H1 (cell line): ENCODE measurements around the gene FARS2. TPM values are rescaled to one million over a fixed set of nuclear protein-coding genes. Genes with fewer than 3 reads are reported as not detected.

ENCODE experiments used
- CTCF ChIA-PET: fragments of 300-600 bp; sonication (Branson Sonifier 250); formaldehyde crosslinking; loops from one replicate; lab custom pipeline; 2021; ENCODE audit not compliant: partially characterized antibody; lab: Charles Lee
- POLR2A ChIA-PET: fragments of 300-600 bp; sonication (Branson Sonifier 250); formaldehyde crosslinking; loops from one replicate; lab custom pipeline; 2021; ENCODE audit warnings: inconsistent platforms; ENCODE audit not compliant: partially characterized antibody; lab: Charles Lee
- DNase-seq, 2 experiments: peaks; one replicate each; pipeline versions ENCODE4 v3.0.0 to v3.0.0-alpha.2; 2010 to 2022; ENCODE audit warnings: low spot score in 2 of 2, low read depth in 1 of 2, mixed read lengths in 1 of 2
- FAIRE-seq: peaks from 2 replicates; lab custom pipeline; 2011; peaks lifted over from hg19 to GRCh38; lab: Jason Lieb, UNC
- H2AFZ ChIP-seq: 2 replicates; pipeline ENCODE4 v1.8.1; 2012; ENCODE audit warnings: low read length, inconsistent platforms
- H2AK5ac ChIP-seq: 2 replicates; pipeline ENCODE4 v1.6.1; 2013; ENCODE audit warnings: low read depth, low read length
- H2BK120ac ChIP-seq: replicated peaks from 2 replicates; pipeline ENCODE3; 2013; ENCODE audit warnings: low read depth, low read length, inconsistent platforms
- H2BK12ac ChIP-seq: 2 replicates; pipeline ENCODE4 v1.6.1; 2013; ENCODE audit warnings: low read depth, low read length
- H2BK15ac ChIP-seq: 2 replicates; pipeline ENCODE4 v1.6.1; 2013; ENCODE audit warnings: low read length
- H2BK20ac ChIP-seq: 2 replicates; pipeline ENCODE4 v1.6.1; 2013; ENCODE audit warnings: low read length
- H2BK5ac ChIP-seq: 2 replicates; pipeline ENCODE4 v1.6.1; 2013; ENCODE audit warnings: low read depth, low read length
- H3K14ac ChIP-seq: 2 replicates; pipeline ENCODE4 v1.6.1; 2013; ENCODE audit warnings: inconsistent platforms; ENCODE audit not compliant: insufficient read length
- H3K18ac ChIP-seq: 2 replicates; pipeline ENCODE4 v1.6.1; 2013; ENCODE audit warnings: low read length; ENCODE audit errors: extremely low read depth
- H3K23ac ChIP-seq: 2 replicates; pipeline ENCODE4 v1.6.1; 2013; ENCODE audit warnings: inconsistent platforms; ENCODE audit not compliant: insufficient read length
- H3K23me2 ChIP-seq: 2 replicates; pipeline ENCODE4 v1.6.1; 2013; ENCODE audit warnings: low read depth, low read length
- H3K27ac ChIP-seq: 2 replicates; pipeline ENCODE4 v1.6.1; 2011; ENCODE audit warnings: low read depth, low read length, inconsistent platforms
- H3K27me3 ChIP-seq, 4 experiments: replicated peaks in 1 of 4; 1 replicate in 1 of 4; 2 replicates in 3 of 4; pipeline versions ENCODE4 v1.6.1 to v1.8.1; 2011 to 2013; ENCODE audit warnings: low read length in 3 of 4, mild to moderate bottlenecking in 3 of 4, inconsistent platforms in 2 of 4, mixed read lengths in 2 of 4, moderate library complexity in 1 of 4; ENCODE audit not compliant: control insufficient read depth in 3 of 4, insufficient read depth in 3 of 4; ENCODE audit errors: extremely low read depth in 1 of 4
- H3K36me3 ChIP-seq, 4 experiments: 2 replicates each; pipeline versions ENCODE4 v1.6.1 to v1.8.1; 2011 to 2013; ENCODE audit warnings: mild to moderate bottlenecking in 4 of 4, low read length in 3 of 4, moderate library complexity in 2 of 4, control low read depth in 1 of 4, inconsistent platforms in 1 of 4; ENCODE audit not compliant: insufficient read depth in 4 of 4, control insufficient read depth in 2 of 4
- H3K4ac ChIP-seq: replicated peaks from 2 replicates; pipeline ENCODE3; 2013; ENCODE audit warnings: low read length, low read depth, mixed read lengths, inconsistent platforms; ENCODE audit not compliant: insufficient read length
- H3K4me1 ChIP-seq, 4 experiments: replicated peaks in 1 of 4; 1 replicate in 1 of 4; 2 replicates in 3 of 4; pipeline versions ENCODE4 v1.6.1 to v1.8.1; 2011 to 2013; ENCODE audit warnings: low read length in 3 of 4, inconsistent platforms in 2 of 4, mixed read lengths in 1 of 4; ENCODE audit not compliant: insufficient read depth in 4 of 4, control insufficient read depth in 3 of 4
- H3K4me2 ChIP-seq, 2 experiments: 2 replicates each; pipeline versions ENCODE4 v1.6.1 to v1.8.1; 2011 to 2013; ENCODE audit warnings: low read depth in 2 of 2, low read length in 2 of 2, control low read depth in 1 of 2, inconsistent platforms in 1 of 2, mild to moderate bottlenecking in 1 of 2; ENCODE audit not compliant: insufficient read depth in 1 of 2
- H3K4me3 ChIP-seq, 4 experiments: fragments of 200-600, 300-600 bp in 1 of 4; sonication (generic), shearing (Covaris generic), sonication (Bioruptor Twin) in 1 of 4; 2 replicates each; pipeline versions ENCODE4 v1.5.1 to v1.8.1; 2011 to 2016; ENCODE audit warnings: low read length in 4 of 4, low read depth in 3 of 4, control low read depth in 2 of 4, inconsistent platforms in 2 of 4, mild to moderate bottlenecking in 2 of 4, mixed read lengths in 1 of 4, moderate library complexity in 1 of 4; ENCODE audit not compliant: insufficient read depth in 2 of 4; ENCODE audit errors: extremely low read depth in 1 of 4
- H3K56ac ChIP-seq: replicated peaks from 2 replicates; pipeline ENCODE3; 2013; ENCODE audit warnings: low read depth, mild to moderate bottlenecking, mixed read lengths, low read length, inconsistent platforms; ENCODE audit not compliant: insufficient read length
- H3K79me1 ChIP-seq: 2 replicates; pipeline ENCODE4 v1.6.1; 2013; ENCODE audit warnings: low read depth, low read length, control low read depth
- H3K79me2 ChIP-seq, 2 experiments: 2 replicates each; pipeline versions ENCODE4 v1.6.1 to v1.8.1; 2012 to 2013; ENCODE audit warnings: low read length in 2 of 2, mild to moderate bottlenecking in 2 of 2, inconsistent platforms in 1 of 2; ENCODE audit not compliant: insufficient read depth in 2 of 2, control insufficient read depth in 1 of 2
- H3K9ac ChIP-seq, 4 experiments: replicated peaks in 1 of 4; 1 replicate in 1 of 4; 2 replicates in 3 of 4; pipeline versions ENCODE4 v1.6.1 to v1.8.1; 2011 to 2013; ENCODE audit warnings: low read depth in 3 of 4, low read length in 3 of 4, control low read depth in 2 of 4, mild to moderate bottlenecking in 2 of 4, moderate library complexity in 2 of 4, inconsistent platforms in 1 of 4; ENCODE audit errors: extremely low read depth in 1 of 4
- H3K9me3 ChIP-seq, 2 experiments: 2 replicates each; pipeline versions ENCODE4 v1.6.1 to v1.8.1; 2012 to 2013; ENCODE audit warnings: mild to moderate bottlenecking in 2 of 2, moderate library complexity in 2 of 2, control low read depth in 1 of 2, inconsistent platforms in 1 of 2, low read depth in 1 of 2, low read length in 1 of 2, mixed read lengths in 1 of 2; ENCODE audit not compliant: insufficient read depth in 2 of 2
- H4K20me1 ChIP-seq, 2 experiments: replicated peaks in 1 of 2; 2 replicates each; pipeline versions ENCODE3 to v1.8.1; 2011 to 2013; ENCODE audit warnings: inconsistent platforms in 2 of 2, low read length in 2 of 2, mild to moderate bottlenecking in 1 of 2; ENCODE audit not compliant: insufficient read depth in 2 of 2, control insufficient read depth in 1 of 2
- H4K5ac ChIP-seq: 2 replicates; pipeline ENCODE4 v1.6.1; 2013; ENCODE audit warnings: low read length, low read depth, mixed read lengths, inconsistent platforms; ENCODE audit not compliant: insufficient read length
- H4K8ac ChIP-seq: 2 replicates; pipeline ENCODE4 v1.8.0; 2013; ENCODE audit warnings: mild to moderate bottlenecking, moderate library complexity, low read length, inconsistent platforms; ENCODE audit not compliant: insufficient read depth; ENCODE audit errors: extremely low read depth
- H4K91ac ChIP-seq: replicated peaks from 2 replicates; pipeline ENCODE3; 2013; ENCODE audit warnings: low read length, mixed read lengths, inconsistent platforms; ENCODE audit not compliant: insufficient read length
- CHD1 ChIP-seq: IDR thresholded peaks from 2 replicates; pipeline ENCODE4 v1.6.1; 2012; ENCODE audit warnings: low read depth, low read length, improper control_type of control experiment
- GABPA ChIP-seq: IDR thresholded peaks from 2 replicates; pipeline ENCODE4 v1.6.1; 2011; ENCODE audit warnings: mild to moderate bottlenecking, low read length, moderate library complexity, borderline replicate concordance; ENCODE audit not compliant: insufficient read depth
- JUN ChIP-seq: IDR thresholded peaks from 2 replicates; pipeline ENCODE4 v1.6.1; 2011; ENCODE audit warnings: low read depth, mild to moderate bottlenecking, improper control_type of control experiment, low read length
- RBBP5 ChIP-seq: IDR thresholded peaks from 2 replicates; pipeline ENCODE4 v1.7.1; 2012; ENCODE audit warnings: low read depth, mild to moderate bottlenecking, inconsistent platforms, low read length, moderate library complexity, borderline replicate concordance
- RNF2 ChIP-seq: fragments of 200-900, 300-1000 bp; sonication (generic); IDR thresholded peaks from 2 replicates; pipeline ENCODE4 v1.7.1; 2016; ENCODE audit warnings: borderline replicate concordance, low read depth, mild to moderate bottlenecking, antibody characterized with exemption, low read length; ENCODE audit not compliant: poor library complexity, severe bottlenecking; ENCODE audit errors: missing control alignments
- SIN3A ChIP-seq, 2 experiments: IDR thresholded peaks in 1 of 2; conservative IDR thresholded peaks in 1 of 2; 2 replicates each; pipeline ENCODE4 v1.6.1; 2011 to 2012; ENCODE audit warnings: low read length in 2 of 2, improper control_type of control experiment in 1 of 2, low read depth in 1 of 2, mild to moderate bottlenecking in 1 of 2
- SIRT6 ChIP-seq: IDR thresholded peaks from one replicate; pipeline ENCODE4 v1.7.1; 2012; ENCODE audit warnings: low read length, inconsistent platforms
- SIX5 ChIP-seq: IDR thresholded peaks from 2 replicates; pipeline ENCODE4 v1.6.1; 2011; ENCODE audit warnings: mild to moderate bottlenecking, low read depth, low read length
- SP1 ChIP-seq: IDR thresholded peaks from 2 replicates; pipeline ENCODE4 v1.6.1; 2011; ENCODE audit warnings: low read depth, low read length
- SRF ChIP-seq: IDR thresholded peaks from 2 replicates; pipeline ENCODE4 v1.6.1; 2011; ENCODE audit warnings: mild to moderate bottlenecking, low read depth, low read length, moderate library complexity
- TAF1 ChIP-seq: IDR thresholded peaks from 2 replicates; pipeline ENCODE4 v1.6.1; 2011; ENCODE audit warnings: mild to moderate bottlenecking, low read depth, low read length
- ZNF274 ChIP-seq: IDR thresholded peaks from 2 replicates; pipeline ENCODE4 v1.7.0; 2012; ENCODE audit warnings: low read length, borderline replicate concordance; ENCODE audit errors: extremely low read depth
- polyA plus RNA-seq, 7 experiments: library from polyadenylated mRNA; depleted of rRNA in 3 of 7; stranded (reverse) in 5 of 7; unstranded in 2 of 7; fragments of >200 nt in 5 of 7; fragments of 200-250 nt in 2 of 7; gene quantifications; 1 replicate in 5 of 7; 2 replicates in 1 of 7; 4 replicates in 1 of 7; pipeline versions ENCODE4 v1.2.1 to v1.2.3, GENCODE V29; 2011 to 2013; ENCODE audit warnings: missing spikeins in 2 of 7, mixed read lengths in 2 of 7
- total RNA-seq: library from RNA; stranded (reverse); fragmentation: NEBNext Ultra II Directional; extraction: Animal tissue kit (Norgen Biotek cat#: 25700); gene quantifications from 2 replicates; pipeline ENCODE4 v1.2.1, GENCODE V29; 2021

FARS2 gene
- total and polyA plus RNA-seq, 2 of the 8 experiments (the other 6 are each of a cell fraction or from before 2014, with no cell fraction given), result 11.7 to 14.4 TPM

GRCh38 chr6:5697508-5697907 is 436.2 kb downstream of the FARS2 start:
- H3K23ac ChIP-seq, result no peak overlapping the region
- no peak overlapping the region for H3K4me2 ChIP-seq
- no peak for FAIRE-seq
- H2AFZ ChIP-seq, result no peak overlapping the region
- no peak overlapping the region for H2BK15ac ChIP-seq
- H3K27ac ChIP-seq, result no peak overlapping the region
- H3K18ac ChIP-seq, result no peak overlapping the region
- no peak overlapping the region for H3K4me3 ChIP-seq
- ChIA-PET CTCF (no interaction called here), POLR2A (no interaction called here)
- no peak overlapping the region for H3K9ac ChIP-seq
- no peaks in the 10 kb centered on the region for H3K27me3 ChIP-seq
- H3K79me2 ChIP-seq, result no peaks in the 10 kb centered on the region
- no peak for DNase-seq
- no peak overlapping the region for H2BK20ac ChIP-seq
- no peak overlapping the region for H3K56ac ChIP-seq
- no peak overlapping the region for H2BK120ac ChIP-seq
- H3K9me3 ChIP-seq, result peaks cover 3 to 5% of the 10 kb centered on the region in 2 experiments; a peak in 2 of 4 replicates
- H2BK12ac ChIP-seq, result no peak overlapping the region
- no peak overlapping the region for H3K4ac ChIP-seq
- H4K8ac ChIP-seq, result no peak overlapping the region
- no peak overlapping the region for H3K14ac ChIP-seq
- H2AK5ac ChIP-seq, result no peak overlapping the region
- H2BK5ac ChIP-seq, result no peak overlapping the region
- no peak overlapping the region for H4K91ac ChIP-seq
- H3K79me1 ChIP-seq, result no peaks in the 10 kb centered on the region
- H3K4me1 ChIP-seq, result no peaks in the 10 kb centered on the region
- no peaks in the 10 kb centered on the region for H3K36me3 ChIP-seq
- TF ChIP-seq RNF2 (no peak), TAF1 (no peak), CHD1 (no peak), GABPA (no peak), ZNF274 (no peak), RBBP5 (no peak), SIRT6 (no peak), SRF (no peak), SIN3A (conservative IDR thresholded peaks at IDR 0.05 in 1 of 2, IDR thresholded peaks at IDR 0.05 in 1 of 2; ENCODE audit: low read depth in 1 of 2, low read length in 2 of 2) (no peak), JUN (no peak), SIX5 (no peak), SP1 (no peak)
- no peak overlapping the region for H4K5ac ChIP-seq
- peaks cover 0 to 1% of the 10 kb centered on the region in 2 experiments for H4K20me1 ChIP-seq
- no peaks in the 10 kb centered on the region for H3K23me2 ChIP-seq
